Mononuclear cell (primary cell): ENCODE measurements around the gene RPP25. TPM values are rescaled to one million over a fixed set of nuclear protein-coding genes. Genes with fewer than 3 reads are reported as not detected.
A peak's percentile ranks its signal among the peaks of the same experiment; 100 is the strongest.
"Not testable (repeated sequence)": the region's sequence is repeated elsewhere in the genome, so short reads cannot be mapped to it uniquely, and the experiment has no call there.

Experiments
- H3K27me3 ChIP-seq: 2 replicates; pipeline ENCODE4 v1.6.0; 2011; ENCODE audit warnings: low read length, control low read depth; ENCODE audit not compliant: insufficient read depth
- H3K4me1 ChIP-seq: 2 replicates; pipeline ENCODE4 v1.5.1; 2011; ENCODE audit warnings: mild to moderate bottlenecking, low read length, control low read depth; ENCODE audit not compliant: insufficient read depth
- H3K4me3 ChIP-seq: 2 replicates; pipeline ENCODE4 v1.5.1; 2011; ENCODE audit warnings: mild to moderate bottlenecking, low read length, moderate library complexity
- H3K9me3 ChIP-seq: 2 replicates; pipeline ENCODE4 v1.5.1; 2011; ENCODE audit warnings: low read depth, mild to moderate bottlenecking, control low read depth, low read length
- total RNA-seq: library from RNA; depleted of rRNA; stranded (reverse); fragments of >200 nt; gene quantifications from one replicate; pipeline ENCODE4 v1.2.3, GENCODE V29; 2012

Gene RPP25
- total RNA-seq, 1 donor: 0.31 TPM

- Histone ChIP-seq H3K27me3 (peaks cover 39% of the 10 kb centered on the region), H3K4me3 (peak overlapping the region; percentile 41), H3K4me1 (peaks cover 42% of the 10 kb centered on the region), H3K9me3 (no peaks in the 10 kb centered on the region)
Observed at GRCh38 chr15:74955796-74956647, 550 bp downstream of the RPP25 start.

- Histone ChIP-seq H3K27me3 (peaks cover 32% of the 10 kb centered on the region), H3K4me1 (peaks cover 42% of the 10 kb centered on the region), H3K4me3 (no peak overlapping the region), H3K9me3 (no peaks in the 10 kb centered on the region)
Observed at GRCh38 chr15:74955017-74955416, 1.6 kb downstream of the RPP25 start.

GRCh38 chr15:74954515-74954914, 2.1 kb downstream of the RPP25 start:
- Histone ChIP-seq H3K27me3 (peaks cover 27% of the 10 kb centered on the region), H3K4me3 (no peak overlapping the region), H3K4me1 (peaks cover 42% of the 10 kb centered on the region), H3K9me3 (no peaks in the 10 kb centered on the region)

DNA sequence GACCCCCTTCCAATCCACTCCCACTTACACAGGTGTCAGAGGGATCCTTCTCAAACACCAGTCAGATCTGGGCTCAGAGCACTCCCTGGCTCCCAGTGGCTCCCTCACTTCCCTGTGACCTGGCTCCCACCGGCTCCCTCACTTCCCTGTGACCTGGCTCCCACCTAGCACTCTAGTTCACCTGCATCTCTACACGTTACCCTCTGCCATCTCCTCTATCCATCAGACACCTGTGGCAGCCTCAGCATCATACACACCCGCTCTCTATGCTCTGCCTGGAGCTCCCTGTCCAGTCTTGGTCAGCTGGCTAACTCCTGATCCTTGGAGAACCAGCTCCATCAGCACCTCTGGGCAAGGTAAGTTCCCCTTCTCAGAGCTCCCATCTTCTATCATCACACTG, 5.6 kb downstream of the RPP25 start:
- Histone ChIP-seq H3K27me3 (peaks cover 5% of the 10 kb centered on the region), H3K4me3 (no peak overlapping the region), H3K4me1 (peaks cover 11% of the 10 kb centered on the region), H3K9me3 (no peaks in the 10 kb centered on the region)

DNA sequence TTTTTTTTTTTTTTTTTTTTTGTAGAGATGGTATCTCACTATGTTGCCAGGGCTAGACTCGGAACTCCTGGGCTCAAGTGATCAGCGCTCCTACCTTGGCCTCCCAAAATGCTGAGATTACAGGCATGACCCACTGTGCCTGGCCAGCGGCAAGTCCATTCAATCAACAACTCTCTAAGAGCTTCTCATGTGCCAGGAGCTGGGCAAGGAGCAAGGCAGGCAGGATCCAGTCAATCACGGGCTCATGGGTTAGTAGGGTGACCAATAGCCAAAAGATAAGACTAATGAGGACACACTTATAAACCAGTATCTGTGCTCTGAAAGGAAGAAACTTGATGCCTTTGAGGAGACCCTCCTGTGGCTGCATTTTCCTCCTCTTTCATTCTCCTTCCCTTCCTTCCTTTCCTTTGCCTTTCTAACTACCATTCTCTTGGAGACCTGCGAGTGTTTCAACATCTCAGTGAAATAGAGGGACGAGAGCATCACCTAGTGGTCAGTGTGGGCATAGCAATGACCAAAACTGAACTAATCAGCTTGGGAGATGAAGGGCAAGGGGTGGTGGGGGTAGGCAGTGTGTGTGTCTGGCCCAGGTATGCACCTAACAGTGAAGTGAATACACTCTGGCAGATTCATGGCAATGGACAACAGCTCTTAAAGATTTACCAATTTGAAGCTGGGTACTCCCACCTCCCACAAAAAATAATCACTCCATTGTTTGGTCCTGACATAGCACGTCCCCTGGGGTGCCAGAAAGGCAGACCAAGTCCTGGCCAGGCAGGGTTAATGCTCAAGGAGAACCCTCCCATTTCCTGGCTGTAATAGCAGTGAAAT, 6.3 kb downstream of the RPP25 start:
- peaks cover 3% of the 10 kb centered on the region for H3K4me1 ChIP-seq
- no peak overlapping the region for H3K4me3 ChIP-seq
- H3K27me3 ChIP-seq: no peaks in the 10 kb centered on the region
- H3K9me3 ChIP-seq: no peaks in the 10 kb centered on the region

DNA sequence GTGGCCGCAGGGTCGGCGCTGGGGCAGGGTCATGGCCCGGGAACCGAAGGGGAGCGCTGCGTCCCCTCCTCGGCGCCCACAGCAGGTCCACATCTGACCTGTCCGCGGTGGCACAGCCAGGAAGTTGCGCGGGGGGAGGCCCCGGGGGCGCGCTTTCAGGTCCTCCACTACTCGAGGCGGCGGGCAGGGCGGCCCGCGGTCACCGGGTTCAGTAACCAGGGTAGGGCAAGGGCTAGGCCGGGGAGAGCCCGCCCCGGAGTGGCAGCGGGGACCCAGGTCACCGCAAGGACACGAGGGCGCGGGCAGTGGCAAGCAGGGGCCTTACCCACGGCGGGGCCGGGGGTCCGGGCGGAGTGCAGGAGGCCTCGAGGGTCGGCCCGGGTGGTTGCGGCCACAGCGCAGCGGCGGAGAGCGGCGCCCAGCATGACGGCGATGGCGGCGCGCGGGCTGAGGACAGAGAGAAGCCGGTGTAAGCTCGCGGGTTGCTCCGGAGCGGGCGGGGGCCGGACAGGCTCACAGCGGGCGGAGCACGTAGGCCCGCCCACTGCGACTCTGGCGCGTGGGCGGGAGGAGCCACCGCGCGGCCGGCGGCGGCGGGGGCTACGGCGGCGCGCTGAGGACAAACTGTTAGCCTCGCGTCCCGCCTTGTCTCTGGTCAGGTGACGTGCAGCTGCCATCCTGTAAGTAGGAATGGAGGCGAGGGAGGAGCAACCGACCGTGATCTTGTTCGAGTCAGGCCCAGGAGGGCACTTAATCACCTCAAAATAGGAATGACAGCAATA, 18.8 kb downstream of the RPP25 start, which contains the start of gene COX5A:
Gene COX5A, minus strand, starts transcription at position 484 of the 782 bp plus-strand sequence. Its CDS starts 59 bp downstream, at position 425.
- Histone ChIP-seq H3K4me1 (peaks cover 36% of the 10 kb centered on the region), H3K4me3 (peak within 1 kb of the TSS; percentile 78), H3K9me3 (no peaks in the 10 kb centered on the region), H3K27me3 (no peaks in the 10 kb centered on the region)

- no peaks in the 10 kb centered on the region for H3K9me3 ChIP-seq
- H3K4me1 ChIP-seq: peaks cover 36% of the 10 kb centered on the region
- no peaks in the 10 kb centered on the region for H3K27me3 ChIP-seq
- peak overlapping the region; percentile 78 for H3K4me3 ChIP-seq
Observed at GRCh38 chr15:74937272-74937589, 19.3 kb downstream of the RPP25 start.

DNA sequence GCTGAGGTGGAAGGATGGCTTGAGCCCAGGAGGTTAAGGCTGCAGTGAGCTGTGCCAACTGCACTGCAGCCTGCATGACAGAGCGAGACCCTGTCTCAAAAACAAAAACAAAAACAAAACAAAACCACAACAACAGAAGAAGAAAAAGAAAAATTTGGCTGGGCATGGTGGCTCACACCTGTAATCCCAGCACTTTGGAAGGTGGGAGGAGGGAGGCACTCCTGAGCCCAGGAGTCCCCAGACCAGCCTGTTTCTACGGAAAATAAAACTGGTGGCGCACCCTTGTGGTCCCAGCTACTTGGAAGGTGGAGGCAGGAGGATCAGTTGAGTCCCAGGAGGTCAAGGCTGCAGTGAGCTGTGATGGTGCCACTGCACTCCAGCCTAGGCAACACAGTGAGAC, 21.4 kb downstream of the RPP25 start:
- peaks cover 36% of the 10 kb centered on the region for H3K4me1 ChIP-seq
- H3K4me3 ChIP-seq, H3K27me3 ChIP-seq, H3K9me3 ChIP-seq: not testable (repeated sequence)

GRCh38 chr15:74933573-74933972, 23.0 kb downstream of the RPP25 start:
- H3K4me1 ChIP-seq: peaks cover 35% of the 10 kb centered on the region
- no peaks in the 10 kb centered on the region for H3K9me3 ChIP-seq
- no peaks in the 10 kb centered on the region for H3K27me3 ChIP-seq
- no peak overlapping the region for H3K4me3 ChIP-seq

GRCh38 chr15:74928771-74929198, 27.8 kb downstream of the RPP25 start:
- H3K4me1 ChIP-seq: peaks cover 7% of the 10 kb centered on the region
- H3K9me3 ChIP-seq: no peaks in the 10 kb centered on the region
- no peaks in the 10 kb centered on the region for H3K27me3 ChIP-seq
- no peak overlapping the region for H3K4me3 ChIP-seq

GRCh38 chr15:74924525-74924924, 32.0 kb downstream of the RPP25 start:
- Histone ChIP-seq H3K9me3 (no peaks in the 10 kb centered on the region), H3K4me3 (no peak overlapping the region), H3K4me1 (peaks cover 5% of the 10 kb centered on the region), H3K27me3 (no peaks in the 10 kb centered on the region)

GRCh38 chr15:74920456-74920855, 36.1 kb downstream of the RPP25 start:
- H3K9me3 ChIP-seq: no peaks in the 10 kb centered on the region
- no peak overlapping the region for H3K4me3 ChIP-seq
- no peaks in the 10 kb centered on the region for H3K27me3 ChIP-seq
- peaks cover 5% of the 10 kb centered on the region for H3K4me1 ChIP-seq

DNA sequence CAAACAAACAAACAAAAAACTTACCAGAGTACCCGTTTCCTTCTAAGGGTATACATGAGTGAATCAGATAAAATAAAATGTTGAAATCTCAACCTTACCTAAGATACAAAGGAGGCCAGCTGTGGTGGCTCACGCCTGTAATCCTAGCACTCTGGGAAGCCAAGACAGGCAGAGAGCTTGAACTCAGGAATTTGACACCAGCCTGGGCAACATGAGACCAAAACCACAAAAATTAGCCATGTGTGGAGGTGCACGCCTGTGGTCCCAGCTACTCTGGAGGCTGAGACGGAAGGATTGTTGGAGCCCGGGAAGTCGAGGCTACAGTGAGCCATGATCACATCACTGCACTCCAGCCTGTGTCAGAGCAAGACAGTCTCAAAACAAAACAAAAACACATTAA, 38.9 kb downstream of the RPP25 start:
- Histone ChIP-seq H3K27me3 (no peaks in the 10 kb centered on the region), H3K9me3 (no peaks in the 10 kb centered on the region), H3K4me1 (peaks cover 5% of the 10 kb centered on the region), H3K4me3 (no peak overlapping the region)

GRCh38 chr15:74913799-74914198, 42.8 kb downstream of the RPP25 start:
- H3K27me3 ChIP-seq, H3K9me3 ChIP-seq, H3K4me1 ChIP-seq, H3K4me3 ChIP-seq: not testable (repeated sequence)

GRCh38 chr15:74913041-74913440, 43.5 kb downstream of the RPP25 start:
- Histone ChIP-seq H3K9me3 (no peaks in the 10 kb centered on the region), H3K4me1 (no peaks in the 10 kb centered on the region), H3K27me3 (no peaks in the 10 kb centered on the region), H3K4me3 (no peak overlapping the region)
